HG03442 (cell line): Measurements from ENCODE around the gene PPP1R3A.
"Not testable (repeated sequence)": the region's sequence is repeated elsewhere in the genome, so short reads cannot be mapped to it uniquely, and the experiment has no call there.

Source experiments
- ATAC-seq: cut with Tn5 transposase; IDR thresholded peaks from one replicate; pipeline ENCODE4 v1.9.1; 2021; ENCODE audit warnings: mild to moderate bottlenecking, moderate library complexity; ENCODE audit not compliant: unreplicated experiment

The PPP1R3A gene, protein sequence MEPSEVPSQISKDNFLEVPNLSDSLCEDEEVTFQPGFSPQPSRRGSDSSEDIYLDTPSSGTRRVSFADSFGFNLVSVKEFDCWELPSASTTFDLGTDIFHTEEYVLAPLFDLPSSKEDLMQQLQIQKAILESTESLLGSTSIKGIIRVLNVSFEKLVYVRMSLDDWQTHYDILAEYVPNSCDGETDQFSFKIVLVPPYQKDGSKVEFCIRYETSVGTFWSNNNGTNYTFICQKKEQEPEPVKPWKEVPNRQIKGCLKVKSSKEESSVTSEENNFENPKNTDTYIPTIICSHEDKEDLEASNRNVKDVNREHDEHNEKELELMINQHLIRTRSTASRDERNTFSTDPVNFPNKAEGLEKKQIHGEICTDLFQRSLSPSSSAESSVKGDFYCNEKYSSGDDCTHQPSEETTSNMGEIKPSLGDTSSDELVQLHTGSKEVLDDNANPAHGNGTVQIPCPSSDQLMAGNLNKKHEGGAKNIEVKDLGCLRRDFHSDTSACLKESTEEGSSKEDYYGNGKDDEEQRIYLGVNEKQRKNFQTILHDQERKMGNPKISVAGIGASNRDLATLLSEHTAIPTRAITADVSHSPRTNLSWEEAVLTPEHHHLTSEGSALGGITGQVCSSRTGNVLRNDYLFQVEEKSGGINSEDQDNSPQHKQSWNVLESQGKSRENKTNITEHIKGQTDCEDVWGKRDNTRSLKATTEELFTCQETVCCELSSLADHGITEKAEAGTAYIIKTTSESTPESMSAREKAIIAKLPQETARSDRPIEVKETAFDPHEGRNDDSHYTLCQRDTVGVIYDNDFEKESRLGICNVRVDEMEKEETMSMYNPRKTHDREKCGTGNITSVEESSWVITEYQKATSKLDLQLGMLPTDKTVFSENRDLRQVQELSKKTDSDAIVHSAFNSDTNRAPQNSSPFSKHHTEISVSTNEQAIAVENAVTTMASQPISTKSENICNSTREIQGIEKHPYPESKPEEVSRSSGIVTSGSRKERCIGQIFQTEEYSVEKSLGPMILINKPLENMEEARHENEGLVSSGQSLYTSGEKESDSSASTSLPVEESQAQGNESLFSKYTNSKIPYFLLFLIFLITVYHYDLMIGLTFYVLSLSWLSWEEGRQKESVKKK

DNA sequence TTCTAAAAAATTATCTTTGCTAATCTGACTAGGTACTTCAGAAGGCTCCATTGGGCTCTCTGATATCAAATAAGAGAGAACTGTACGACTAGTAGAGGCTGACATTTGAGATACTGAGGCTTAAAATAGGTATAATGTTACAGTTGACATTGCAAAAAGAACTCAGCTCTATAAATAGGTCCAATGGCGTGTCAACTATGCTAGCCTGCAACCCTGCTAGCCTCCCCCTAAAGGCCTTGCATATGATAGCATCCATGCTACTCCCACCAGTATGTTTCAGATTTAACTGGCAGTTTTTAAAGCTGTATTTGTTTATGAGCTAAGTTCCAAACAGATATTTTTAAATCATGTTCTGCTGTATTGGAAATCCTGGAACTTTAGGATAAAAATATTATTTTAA lies at the start of gene PPP1R3A:
PPP1R3A (minus strand) TSS at position 64 of the 400 bp plus-strand sequence; CDS start at position 51, 13 bp downstream.
- peak; percentile 55 for ATAC-seq

DNA sequence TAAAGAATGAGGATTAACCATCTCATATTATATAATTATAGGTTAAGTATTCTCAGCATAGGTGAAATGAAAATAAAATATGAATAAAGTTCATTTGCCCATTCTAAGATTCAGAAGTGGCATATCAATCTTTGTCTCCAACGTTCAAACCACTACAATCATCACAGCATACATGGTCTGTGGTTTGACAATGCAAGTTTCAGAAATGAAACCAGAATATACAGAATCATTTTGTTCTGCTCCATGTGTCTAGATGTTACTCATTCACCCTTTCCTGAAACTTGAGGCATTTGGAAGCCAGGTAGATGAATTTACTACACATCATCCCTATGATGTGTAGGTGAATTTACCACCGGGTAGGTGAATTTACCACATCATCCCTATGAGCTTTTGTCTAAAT lies 44.5 kb upstream of the PPP1R3A start:
- no peak for ATAC-seq

DNA sequence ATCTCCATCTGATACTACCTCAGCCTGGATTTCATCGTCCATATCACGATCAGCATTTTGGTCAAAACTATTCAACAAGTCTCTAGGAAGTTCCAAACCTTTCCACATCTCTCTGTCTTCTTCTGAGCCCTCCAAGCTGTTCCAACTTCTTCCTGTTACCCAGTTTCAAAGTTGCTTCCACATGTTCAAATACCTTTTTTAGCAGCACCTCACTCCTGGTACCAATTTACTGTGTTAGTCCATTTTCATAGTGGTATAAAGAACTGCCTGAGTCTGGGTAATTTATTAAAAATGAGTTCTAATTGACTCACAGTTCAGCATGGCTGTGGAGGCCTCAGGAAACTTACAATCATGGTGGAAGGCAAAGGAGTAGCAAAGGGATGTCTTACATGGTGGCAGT lies 41.1 kb upstream of the PPP1R3A start:
- no peak for ATAC-seq

DNA sequence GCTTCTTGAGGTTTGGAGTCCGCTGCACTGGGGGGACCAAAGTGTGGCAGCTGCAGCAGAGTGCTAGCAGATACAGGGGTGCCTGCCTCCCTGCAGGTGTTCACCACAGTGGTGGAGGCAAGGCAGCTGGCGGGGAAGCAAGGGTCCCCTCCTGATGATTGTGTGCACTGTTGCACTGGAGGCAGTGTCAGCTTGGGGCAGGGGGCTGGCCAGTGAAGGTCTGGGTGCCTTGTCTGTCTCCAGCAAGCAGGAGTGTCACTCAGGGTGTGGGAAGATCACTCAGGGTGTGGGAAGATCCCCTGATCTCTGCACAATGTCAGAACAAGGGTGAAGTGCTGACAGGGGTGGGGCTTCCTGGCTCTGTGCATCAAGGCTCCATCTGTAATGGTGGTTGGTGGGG lies 36.3 kb upstream of the PPP1R3A start:
- ATAC-seq, result no peak

DNA sequence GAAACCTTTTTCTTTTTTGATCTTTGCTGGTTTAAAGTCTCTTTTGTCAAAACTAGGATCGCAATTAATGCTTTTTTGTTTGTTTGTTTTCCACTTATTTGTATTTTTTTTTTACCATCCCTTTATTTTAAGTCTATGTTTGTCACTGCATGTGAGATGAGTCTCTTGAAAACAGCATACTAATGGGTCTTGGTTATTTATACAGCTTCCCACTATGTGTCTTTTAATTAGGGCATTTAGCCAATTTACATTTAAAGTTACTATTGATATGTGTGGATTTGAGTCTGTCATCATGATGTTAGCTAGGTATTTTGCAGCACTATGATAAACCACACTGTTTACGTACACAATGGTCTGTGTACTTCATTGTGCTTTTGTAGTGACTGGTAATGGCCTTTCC lies 34.7 kb upstream of the PPP1R3A start:
- no peak for ATAC-seq

DNA sequence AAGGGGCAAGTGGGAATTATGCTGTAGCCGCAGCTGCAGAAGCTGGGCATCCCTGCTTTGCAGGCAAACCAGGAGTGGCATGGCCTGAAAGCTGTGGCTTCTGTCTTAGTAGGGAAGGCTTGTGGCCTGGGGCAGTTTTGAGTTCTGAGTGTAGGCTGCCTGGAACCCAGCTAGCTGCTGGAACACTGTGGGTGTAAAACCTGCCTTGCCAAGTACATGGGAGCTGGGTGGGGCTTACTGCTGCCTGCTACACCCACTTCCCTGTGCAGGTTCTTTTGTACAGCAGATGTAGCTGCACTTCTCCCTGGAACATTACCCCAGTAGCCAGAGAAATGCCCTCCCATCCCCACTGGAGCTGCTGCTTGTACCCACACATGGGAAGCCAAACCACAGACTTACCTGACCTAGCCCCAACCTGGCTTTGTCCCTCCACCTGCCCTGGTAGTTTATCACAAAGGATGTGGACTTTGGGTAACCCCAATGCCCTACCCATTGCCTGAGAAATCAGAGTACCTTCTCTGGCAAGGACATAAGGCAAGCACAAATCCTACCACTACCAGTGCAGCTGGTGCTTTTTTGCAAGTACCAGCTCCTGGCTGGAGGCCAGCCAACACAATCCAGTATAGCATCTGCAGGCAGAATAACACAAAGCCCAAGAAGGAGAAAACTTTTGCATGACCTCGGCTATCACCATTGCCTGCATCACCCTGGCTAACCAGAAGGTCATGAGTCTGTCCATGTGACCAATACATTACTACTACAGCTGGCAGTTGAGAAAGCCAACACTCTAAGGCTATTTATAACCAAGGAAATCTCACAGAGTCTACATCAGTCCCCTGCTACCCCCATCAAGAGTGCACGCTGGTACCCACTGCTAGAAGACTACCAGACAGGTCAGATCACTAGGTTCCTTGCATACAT lies 26.5 kb upstream of the PPP1R3A start:
- ATAC-seq, result no peak

DNA sequence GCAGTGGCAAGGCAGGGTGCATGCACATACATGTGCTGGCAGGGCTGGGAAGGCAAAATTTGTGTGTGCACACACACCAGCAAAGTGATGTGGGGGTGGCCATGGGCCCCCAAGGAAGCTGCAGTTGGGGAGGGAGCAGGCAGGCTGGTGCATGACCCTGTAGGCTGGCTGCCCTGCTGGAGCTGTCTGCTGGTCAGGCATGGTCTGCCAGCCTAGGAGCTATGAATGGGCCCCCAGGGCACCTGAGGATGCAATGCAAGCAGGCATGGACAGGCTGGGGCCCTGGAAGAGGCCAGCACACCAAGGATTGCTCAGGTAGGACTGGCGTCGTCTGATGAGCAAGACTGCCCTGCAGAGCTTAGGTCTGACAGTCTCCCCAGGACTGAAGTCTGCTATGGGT lies 18.2 kb upstream of the PPP1R3A start:
- ATAC-seq, result no peak

DNA sequence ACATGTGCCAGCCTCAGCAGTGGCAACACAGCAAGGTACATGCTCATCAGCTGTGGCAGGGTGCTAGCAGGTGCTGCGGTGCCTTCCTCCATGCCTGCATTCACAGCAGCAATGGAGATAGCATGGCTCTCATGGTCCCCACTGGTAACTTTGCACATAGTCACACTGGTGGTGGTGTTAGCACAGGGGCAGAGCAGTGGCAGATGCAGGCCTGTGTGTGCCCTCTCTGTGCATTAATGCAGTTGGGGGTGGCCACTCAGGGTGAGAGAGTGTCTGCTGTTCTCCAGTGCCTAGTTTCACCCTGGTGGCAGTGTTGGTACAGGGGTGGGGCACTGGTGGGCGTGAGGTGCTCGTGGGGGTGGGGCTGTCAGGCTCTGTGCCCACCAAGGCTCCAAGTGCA lies 17.7 kb upstream of the PPP1R3A start:
- no peak for ATAC-seq

DNA sequence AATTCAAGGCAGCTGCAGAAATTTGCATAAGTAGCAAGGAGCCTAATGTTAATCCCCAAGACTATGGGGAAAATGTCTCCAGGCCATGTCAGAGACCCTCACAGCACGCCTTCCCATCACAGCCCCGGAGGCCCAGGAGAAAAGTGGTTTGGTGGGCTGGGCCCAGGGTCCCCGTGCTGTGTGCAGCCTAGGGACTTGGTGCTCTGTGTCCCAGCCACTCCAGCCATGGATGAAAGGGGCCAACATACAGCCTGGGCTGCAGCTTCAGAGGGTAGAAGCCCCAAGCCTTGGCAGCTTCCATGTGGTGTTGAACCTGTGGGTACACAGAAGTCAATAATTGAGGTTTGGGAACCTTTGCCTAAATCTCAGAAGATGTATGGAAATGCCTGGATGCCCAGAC lies 10.6 kb upstream of the PPP1R3A start:
- not testable (repeated sequence) for ATAC-seq

DNA sequence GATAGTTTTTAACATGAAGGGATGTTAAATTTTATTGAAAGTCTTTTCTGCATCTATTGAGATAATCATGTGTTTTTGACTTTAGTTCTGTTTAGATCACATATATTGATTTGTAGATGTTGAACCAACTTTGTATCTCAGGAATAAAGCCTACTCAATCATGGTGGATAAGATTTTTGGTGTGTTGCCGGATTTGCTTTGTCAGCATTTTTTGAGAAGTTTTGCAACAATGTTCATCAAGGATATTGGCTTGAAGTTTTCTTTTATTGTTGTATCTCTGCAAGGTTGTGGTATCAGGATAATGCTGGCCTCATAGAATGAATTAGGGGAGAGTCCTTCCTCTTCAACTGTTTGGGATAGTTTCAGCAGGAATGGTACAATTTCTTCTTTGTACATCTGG lies 9.3 kb upstream of the PPP1R3A start:
- ATAC-seq, result no peak

DNA sequence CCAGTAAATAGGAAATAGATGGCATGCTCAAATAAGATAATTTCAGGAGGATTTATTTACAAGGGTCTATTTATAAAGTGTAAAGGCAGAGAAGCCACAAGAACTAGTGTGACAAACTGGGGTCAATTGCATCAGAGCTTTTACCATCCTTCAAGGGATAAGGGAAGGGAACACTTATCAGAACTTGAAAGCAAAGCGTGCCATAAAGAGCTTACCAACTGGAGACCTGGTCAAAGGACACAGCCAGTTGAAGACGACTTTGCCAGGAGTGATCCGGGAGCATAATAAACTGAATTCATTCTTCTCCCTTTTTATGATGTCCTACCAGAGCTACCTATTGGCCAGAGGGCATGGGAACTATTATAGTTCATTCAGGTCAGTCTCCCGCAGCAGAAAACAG lies 3.2 kb upstream of the PPP1R3A start:
- no peak for ATAC-seq

DNA sequence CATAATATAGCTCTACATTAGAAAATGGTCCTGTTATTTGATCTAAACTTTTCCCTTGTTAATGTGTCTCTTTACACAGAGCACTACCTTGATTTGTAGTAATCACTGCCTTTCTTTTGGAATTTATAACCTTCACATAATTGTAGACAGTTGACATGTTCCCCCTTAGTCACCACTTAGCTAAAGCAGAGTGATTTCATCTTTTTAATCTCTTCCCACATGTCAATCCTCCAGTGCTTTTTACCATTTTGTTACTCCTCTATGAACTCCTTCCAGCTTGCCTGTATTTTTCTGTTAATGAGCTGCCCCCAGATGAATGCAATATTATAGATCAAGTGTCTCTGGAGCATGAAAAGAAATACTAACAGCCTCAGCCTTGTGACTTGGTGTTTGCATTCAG lies 2.6 kb upstream of the PPP1R3A start:
- no peak for ATAC-seq

DNA sequence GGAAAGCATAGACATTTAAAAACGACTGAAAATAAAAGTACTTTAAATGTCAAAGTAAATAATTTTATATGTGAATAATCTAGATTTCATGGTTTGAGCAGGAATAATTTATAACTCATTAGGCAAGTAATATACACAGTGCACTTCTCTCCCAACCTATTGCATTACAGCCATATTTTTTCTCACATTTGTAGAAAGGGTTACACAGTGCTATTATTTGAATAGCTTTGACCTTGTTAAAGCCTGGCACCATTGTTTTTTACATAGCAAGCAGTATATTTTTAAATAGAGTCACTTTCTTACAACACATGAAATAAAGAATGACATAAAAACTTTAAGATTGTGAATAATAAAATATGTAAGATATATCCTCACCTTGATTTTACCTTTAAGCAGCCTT lies 969 bp downstream of the PPP1R3A start:
- no peak for ATAC-seq

DNA sequence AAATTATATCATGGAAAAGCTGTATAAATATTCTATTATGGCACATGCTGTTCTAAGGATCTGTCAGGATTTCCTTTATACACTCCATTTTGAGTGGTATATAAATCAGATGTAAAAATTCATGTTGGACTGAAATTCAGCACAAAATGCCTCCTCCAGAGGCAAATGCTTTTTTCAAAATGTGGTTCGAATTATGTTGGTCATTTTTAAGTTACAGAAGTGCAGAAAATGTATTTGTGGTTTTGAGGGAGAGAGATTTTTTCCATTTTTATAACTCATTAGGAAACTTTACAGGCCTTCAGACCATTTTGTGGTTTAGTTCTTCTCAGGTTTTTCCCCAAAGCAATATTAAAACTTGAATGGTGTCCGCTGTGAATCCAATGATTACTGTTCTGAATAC lies 2.9 kb downstream of the PPP1R3A start:
- no peak for ATAC-seq

DNA sequence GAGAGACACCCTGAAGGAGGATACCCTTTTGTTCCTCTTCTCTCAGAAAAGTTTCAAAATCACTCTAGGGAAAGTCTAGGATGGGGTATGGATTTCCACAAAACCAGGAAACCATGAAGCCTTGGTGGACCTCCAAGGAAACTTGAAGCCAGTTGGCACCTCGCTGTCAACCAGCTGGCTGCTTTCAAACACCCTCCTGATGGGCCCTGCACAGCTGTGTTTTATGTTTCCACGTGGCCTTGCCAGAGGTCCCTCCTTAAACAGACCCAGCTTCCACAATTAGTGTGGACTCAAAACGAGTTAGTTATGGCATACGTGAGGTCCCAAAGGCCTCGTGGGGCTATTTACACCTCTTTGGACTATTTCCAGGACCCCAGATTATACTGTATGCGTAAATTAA lies 5.9 kb downstream of the PPP1R3A start:
- ATAC-seq, result no peak

DNA sequence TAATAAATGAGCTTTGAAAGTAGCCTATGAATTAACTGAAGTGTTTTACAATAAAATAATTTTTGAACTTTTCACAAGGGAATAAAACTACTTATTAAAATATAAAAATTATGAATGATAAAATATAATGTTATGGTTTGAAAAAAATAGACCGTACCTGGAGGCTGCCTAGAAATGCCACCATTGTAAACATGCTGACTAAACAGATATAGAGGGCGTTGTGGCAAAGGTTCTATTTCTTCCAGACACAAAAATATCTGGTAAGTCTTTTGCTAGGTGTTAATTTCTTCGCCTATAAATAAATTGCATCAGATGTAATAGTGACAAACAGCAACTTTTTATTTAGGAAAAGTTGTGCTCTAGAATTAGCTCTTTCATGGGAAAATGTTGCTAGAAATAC lies 11.2 kb downstream of the PPP1R3A start:
- ATAC-seq, result no peak

DNA sequence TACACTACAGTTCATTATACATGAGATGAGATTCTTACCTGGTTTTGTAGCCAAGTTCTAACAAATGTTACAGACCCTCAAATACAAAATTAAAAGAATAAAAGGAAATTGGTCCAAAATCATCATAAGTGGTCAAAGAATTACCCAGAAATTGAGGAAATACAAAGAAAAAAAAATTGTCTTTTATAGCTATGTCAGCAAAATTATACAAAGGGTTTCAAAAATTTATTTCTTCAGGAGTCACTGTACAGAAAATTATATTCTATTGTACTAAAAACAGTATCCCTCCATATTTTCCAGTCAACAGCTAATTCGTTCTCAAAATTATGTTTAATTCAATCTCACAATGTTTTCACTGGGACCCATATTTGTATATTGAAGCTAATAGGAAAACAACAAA lies 14.3 kb downstream of the PPP1R3A start:
- ATAC-seq, result no peak

DNA sequence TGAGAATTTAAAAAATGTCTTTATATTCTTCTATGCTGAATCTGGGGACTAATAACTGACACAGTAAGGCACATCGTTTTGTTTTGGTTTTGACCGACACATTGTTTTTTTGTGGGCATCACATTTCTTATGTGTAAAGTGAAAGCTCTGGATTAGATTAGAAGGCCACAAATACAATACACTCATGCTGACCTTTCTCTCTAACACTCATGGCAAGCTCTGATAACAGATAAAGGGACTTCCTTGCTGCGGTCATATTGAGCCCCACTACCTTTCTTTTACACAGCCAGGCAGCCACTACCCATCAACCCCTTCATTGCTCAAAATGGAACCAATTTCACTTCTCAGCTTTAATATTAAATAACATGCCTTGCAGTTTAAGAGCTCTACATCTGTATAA lies 26.0 kb downstream of the PPP1R3A start:
- ATAC-seq, result no peak

DNA sequence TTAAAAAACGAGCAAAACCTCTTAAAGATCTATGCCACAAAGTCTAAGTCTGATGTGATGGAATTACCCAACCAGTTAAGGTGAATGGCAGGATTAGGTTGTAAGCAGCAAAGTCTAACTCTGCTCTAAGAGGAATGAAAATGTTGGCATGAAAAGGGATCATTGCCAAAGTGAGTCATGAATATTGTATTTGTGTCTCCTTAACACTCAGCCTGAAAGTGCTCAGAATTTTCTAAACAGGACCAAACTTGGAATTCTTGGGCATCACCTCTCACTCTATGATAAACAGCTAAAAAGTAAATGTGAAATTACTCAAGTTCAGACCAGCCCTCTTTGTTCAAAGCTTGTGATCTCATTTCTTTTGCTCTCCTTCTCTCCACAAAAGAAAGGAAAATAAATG lies 27.0 kb downstream of the PPP1R3A start:
- ATAC-seq, result no peak

DNA sequence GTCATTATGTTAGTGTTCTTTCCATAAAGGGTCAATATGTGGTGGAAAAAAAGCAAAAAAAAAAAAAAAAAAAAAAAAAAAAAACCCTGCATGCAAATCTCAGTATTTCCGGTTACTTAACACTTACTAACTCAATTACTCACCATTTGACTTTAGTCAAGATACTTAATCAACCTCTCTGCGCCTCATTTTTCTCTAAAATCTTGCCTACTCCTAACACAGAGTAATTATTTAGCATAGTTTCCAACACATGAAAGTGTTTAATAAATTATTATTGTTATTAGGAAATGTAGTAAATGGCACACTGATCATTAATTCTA lies 27.8 kb downstream of the PPP1R3A start:
- ATAC-seq, result no peak
